GM12891 (cell line): Measurements from ENCODE around the gene EPB41L5.

Experiments
- PAX5 ChIP-seq: IDR thresholded peaks from 2 replicates; pipeline ENCODE4 v1.6.1; 2011; ENCODE audit warnings: low read length, moderate library complexity, mild to moderate bottlenecking; ENCODE audit not compliant: insufficient read depth, severe bottlenecking
- POLR2A ChIP-seq: IDR thresholded peaks from 2 replicates; pipeline ENCODE4 v1.6.1; 2011; ENCODE audit warnings: low read depth, low read length, control low read depth
- POLR2AphosphoS5 ChIP-seq: IDR thresholded peaks from 2 replicates; pipeline ENCODE4 v1.6.1; 2011; ENCODE audit warnings: low read depth, low read length, control low read depth
- POU2F2 ChIP-seq: IDR thresholded peaks from 2 replicates; pipeline ENCODE4 v1.6.1; 2011; ENCODE audit warnings: low read depth, mild to moderate bottlenecking, control low read depth, low read length, moderate library complexity
- SPI1 ChIP-seq: IDR thresholded peaks from 2 replicates; pipeline ENCODE4 v1.6.1; 2011; ENCODE audit warnings: low read depth, low read length, control low read depth
- TAF1 ChIP-seq: IDR thresholded peaks from 2 replicates; pipeline ENCODE4 v1.6.1; 2011; ENCODE audit warnings: low read depth, low read length, control low read depth

GRCh38 chr2:120149406-120149805, 136.5 kb downstream of the EPB41L5 start:
- TF ChIP-seq TAF1 (no peak), POLR2AphosphoS5 (no peak), POLR2A (no peak), SPI1 (no peak), PAX5 (no peak), POU2F2 (no peak)
